Measurements from ENCODE around the gene PRR5. TPM values are rescaled to one million over a fixed set of nuclear protein-coding genes. Genes with fewer than 3 reads are reported as not detected.

PRR5 gene
- polyA plus RNA-seq, 3 donors, result 33.5 to 36.1 (median 35.3) TPM

GRCh38 chr22:44686873-44687600 lies 15.0 kb upstream of the PRR5 start:
- no peak for DNase-seq

GRCh38 chr22:44689173-44689572 lies 12.8 kb upstream of the PRR5 start:
- no peak for DNase-seq

DNA sequence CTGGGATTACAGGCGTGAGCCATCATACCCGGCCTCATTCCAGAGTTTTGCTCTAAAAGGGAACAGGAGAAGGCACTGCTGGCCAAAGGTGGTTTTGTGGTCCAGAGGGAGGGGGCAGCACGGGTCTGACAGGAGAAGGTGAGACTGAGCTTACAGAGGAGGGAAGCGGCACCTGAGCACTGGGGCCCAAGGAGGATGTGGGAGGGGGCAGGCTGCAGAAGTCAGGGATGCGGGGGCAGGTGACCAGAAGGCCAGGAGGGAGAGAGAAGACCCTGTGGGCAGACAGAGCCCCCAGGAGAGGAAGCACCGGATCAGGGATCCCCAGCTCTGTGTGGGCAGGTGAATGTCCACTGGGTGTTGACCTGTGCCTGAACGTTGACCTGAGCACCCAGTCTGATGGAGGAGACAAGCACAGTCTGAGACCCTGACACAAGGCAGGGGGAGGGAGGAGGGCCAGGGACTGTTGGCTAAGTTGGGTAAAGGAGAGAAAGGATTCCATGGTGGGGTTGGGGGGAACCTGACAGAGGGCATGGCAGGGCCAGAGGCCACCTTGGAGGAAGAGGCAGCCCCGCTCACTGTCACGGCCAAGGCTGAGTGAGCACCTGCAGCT lies 12.0 kb upstream of the PRR5 start:
- DNase-seq, result no peak

DNA sequence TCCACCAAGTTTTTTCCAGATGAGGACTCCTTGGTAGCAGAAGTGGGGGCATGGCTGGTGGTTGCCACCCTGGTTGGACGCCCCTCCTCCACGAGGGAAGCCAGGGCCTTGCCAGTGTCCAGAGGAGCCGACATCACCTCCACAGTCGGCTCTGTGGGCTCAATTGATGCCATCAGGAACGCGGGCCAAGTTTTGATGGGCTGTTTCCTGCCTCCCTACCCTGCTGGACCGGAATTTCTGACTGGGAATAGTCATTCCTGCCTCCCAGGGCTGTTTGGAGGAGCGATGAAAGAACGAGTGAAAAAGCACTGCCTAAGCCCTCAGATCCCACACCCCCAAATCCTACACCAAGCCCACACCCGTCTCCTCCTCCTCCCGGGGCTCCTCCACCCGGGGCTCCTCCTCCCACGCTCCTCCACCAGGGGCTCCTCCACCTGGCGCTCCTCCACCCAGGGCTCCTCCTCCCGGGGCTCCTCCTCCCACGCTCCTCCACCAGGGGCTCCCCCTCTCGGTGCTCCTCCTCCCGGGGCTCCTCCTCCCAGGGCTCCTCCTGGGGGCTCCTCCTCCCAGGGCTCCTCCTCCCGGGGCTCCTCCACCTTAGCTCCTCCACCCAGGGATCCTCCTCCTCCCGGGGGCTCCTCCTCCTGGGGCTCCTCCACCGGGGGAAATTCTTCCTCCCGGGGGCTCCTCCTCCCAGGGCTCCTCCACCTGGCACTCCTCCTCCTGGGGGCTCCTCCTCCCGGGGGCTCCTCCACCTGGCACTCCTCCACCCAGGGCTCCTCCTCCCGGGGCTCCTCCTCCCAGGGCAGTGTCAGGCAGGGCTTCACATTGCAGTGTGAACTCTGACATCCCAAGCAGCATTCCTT lies 10.0 kb upstream of the PRR5 start:
- DNase-seq, result no peak

DNA sequence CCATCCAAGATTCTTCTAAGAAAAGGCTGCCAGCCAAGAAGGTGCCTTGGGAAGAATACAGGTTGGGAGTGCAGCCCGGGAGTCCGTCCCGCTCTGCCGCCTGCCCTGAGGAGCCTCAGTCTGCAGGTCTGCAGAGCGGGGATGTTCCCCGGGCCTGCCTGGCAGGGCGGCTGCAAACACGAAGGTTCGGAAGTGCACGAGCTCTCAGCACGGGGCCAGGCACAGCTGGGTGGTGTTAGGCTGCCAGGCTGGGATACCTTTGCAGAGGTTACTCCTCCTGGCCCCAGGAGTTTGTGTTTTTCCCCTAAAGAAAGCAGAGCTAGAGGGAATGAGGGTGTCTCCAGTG lies 9.4 kb upstream of the PRR5 start:
- no peak for DNase-seq

GRCh38 chr22:44693145-44693544 lies 8.9 kb upstream of the PRR5 start:
- no peak for DNase-seq

- no peak for DNase-seq
Observed at GRCh38 chr22:44693756-44694155, 8.2 kb upstream of the PRR5 start.

GRCh38 chr22:44697423-44698141 lies 4.4 kb upstream of the PRR5 start:
- peak; percentile 62 for DNase-seq

- DNase-seq, result peak; percentile 80
Observed at GRCh38 chr22:44698531-44699421, 3.2 kb upstream of the PRR5 start.

- no peak for DNase-seq
Observed at GRCh38 chr22:44700456-44700855, 1.5 kb upstream of the PRR5 start.

DNA sequence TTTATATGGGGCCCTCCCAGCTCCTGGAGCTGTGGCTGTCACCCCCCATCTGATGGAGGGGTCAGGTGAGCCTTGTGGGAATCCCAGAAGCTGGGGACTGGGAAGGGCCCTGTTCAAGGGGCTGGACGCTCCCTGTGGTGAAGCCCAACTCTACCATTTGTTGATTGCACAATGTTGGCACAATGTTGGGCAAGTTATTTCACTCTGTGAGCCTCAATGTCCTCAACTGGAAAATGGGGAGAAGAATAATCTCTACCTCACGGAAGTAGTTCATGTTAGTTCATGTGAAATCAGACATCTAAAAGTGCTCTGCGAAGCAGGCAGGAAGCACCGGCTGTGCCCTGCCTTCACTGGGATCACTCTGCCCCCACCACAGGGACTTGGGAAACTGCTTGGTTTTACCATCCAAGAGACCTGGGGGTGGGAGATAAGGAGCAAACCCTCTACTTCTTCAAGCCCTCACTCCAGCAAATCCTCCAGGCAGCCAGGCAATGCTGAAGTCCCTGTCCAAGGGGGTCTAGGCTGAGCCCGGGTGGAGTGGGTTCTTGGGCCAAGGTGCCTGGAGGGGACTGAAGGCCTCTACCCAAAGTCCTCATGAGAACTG lies 715 bp upstream of the PRR5 start:
- DNase-seq, result no peak

DNA sequence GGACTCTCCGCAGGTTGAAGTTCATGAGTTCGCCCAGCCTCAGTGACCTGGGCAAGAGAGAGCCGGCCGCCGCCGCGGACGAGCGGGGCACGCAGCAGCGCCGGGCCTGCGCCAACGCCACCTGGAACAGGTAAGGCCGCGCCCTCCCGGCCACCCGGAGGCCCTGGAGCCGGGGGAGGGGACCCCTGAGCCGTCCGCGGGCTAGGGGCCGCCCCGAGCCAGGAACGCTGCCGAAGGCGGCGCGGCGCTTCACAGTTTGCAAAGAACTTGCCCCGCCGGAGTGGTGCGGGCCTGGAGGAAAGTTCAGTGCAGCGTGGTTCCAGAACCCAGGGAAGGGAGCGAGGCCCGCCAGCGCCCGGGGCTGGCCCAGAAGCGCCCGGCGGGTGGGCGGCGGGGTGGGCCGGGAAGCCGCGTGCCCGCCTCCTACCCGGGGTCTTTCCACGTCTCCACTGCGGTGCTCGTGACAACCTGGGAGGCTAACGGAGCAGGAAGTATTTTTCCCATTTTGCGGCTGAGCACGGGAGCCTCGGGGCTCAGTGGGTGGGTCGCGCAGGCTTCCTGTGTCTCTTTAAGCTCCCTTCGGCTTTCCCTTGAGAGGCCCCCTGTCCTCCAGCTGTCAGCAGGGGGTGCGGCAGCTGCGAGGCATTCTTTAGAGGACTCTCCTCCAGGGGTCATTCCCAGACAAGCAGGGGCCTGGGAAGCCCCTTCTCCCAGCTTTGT lies 635 bp downstream of the PRR5 start:
- peak; percentile 77 for DNase-seq

DNA sequence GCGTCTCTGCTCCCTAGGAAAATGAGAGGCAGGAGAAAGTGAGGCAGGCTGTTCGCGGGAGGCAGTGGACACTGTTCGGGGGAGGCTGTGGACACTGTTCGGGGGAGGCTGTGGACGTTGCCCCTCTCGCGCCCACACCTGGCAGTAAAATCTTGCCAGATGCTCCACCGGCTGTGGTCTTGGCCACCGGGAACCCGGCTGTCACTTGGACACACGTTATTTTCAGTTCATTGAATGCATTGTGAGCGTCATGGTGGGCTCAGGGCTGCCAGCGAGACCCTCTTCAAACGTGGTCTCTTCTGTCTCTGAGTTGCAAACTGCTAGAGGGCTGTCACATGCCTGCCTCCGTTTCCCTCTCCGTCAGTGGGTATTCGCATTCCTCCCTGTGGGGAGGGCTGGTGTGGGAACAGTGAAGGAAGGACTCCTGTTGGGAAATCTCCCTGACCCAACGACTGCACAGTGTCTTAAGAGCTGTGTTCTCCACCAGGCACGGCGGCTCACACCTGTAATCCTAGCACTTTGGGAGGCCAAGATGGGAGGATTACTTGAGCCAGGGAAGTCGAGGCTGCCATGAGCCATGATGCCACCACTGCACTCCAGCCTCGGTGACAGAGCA lies 1.4 kb downstream of the PRR5 start:
- no peak for DNase-seq

- DNase-seq, result no peak
Observed at GRCh38 chr22:44704159-44705021, 2.4 kb downstream of the PRR5 start.

DNA sequence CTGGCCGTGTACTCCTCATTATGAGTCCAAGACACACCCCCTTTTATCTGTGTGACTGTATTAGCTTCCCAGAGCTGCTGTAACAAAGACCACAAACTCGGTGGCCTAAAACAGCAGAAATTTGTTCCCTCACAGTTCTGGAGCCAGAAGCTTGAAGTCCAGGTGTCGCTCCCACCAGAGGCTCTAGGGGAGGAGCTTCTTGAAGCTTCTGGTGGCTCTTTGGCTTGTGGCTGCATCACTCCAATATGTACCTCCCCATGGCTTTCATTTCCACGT lies 3.0 kb downstream of the PRR5 start:
- no peak for DNase-seq

DNA sequence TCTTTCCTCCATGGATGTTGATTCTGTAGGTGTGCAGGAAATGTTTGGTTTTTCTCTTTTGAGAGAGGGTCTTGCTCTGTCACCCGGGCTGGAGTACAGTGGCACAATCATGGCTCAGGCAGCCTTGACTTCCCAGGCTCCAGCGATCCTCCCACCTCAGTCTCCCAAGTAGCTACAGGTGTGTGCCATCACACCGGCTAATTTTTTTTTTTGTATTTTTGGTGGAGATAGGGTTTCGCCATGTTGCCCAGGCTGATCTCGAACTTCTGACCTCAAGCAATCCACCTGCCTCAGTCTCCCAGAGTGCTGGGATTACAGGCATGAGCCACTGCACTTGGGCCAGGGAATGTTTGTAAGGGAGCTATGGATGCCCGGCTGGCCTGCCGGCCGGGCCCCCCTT lies 4.5 kb downstream of the PRR5 start:
- DNase-seq, result no peak

- DNase-seq, result no peak
Observed at GRCh38 chr22:44707178-44707577, 5.2 kb downstream of the PRR5 start.

- DNase-seq, result no peak
Observed at GRCh38 chr22:44707752-44708151, 5.7 kb downstream of the PRR5 start.

DNA sequence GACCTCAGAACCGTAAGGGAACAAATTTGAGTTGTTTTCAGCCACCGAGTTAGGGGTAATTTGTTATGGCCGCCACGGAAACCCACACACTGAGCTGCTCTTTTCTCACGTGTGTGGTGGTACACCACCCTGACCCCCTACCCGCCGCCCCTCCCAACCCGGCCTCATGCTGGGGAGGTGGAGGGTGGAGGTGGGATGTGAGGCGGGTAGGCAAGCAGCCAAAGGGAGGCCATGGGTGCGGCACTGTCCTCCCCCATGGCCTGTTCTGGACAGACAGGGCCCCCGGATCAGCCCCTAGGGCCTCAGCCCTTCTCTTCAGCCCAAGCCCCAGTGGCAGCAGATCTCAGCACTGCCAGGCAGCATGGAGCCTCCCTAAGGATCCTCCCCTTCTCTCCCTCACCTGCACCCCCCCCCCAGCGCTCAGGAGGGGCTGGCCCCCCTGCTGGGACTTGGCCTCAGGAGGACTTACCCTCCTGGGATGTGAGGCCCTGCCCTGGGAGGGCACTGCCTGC lies 7.9 kb downstream of the PRR5 start:
- DNase-seq, result no peak
